ENCODE data around the gene DDX46. TPM values are rescaled to one million over a fixed set of nuclear protein-coding genes. Genes with fewer than 3 reads are reported as not detected.
A peak's percentile ranks its signal among the peaks of the same experiment; 100 is the strongest.
"Not testable (repeated sequence)": the region's sequence is repeated elsewhere in the genome, so short reads cannot be mapped to it uniquely, and the experiment has no call there.

DDX46 gene
- total RNA-seq, 1 donor from 2014 or later, result 73.2 TPM

DNA sequence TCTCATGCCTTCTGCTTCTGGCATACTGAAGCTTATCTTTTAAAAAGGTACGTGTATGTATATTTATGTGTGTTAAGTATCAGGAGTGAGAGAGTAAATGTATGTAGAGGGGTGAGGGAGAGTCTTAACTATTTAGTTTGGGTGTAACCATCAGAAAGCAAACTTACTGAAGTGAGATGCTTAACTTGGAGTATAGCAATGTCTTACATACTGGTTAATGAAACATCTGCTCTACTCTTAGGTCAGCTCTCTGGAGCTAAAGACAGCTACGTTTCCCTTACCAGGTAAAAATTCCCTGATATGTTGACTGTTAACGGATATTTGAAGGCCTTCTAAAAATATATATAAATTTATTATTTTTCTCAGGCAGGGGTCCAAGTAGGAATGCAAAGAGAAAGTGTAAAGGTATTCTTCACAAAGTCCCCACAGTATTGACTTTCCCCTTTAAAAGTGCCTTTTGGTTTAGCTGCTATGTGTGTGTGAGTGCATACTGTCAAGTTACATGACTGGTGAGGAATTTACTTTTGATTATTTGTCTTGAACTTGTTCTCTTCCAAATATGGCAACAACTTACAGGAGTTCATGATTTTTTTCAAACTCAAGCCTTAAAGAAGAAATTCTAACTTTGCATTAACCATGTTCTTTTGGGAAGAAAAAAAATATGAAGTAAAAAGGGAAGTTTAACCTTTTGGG is 74.9 kb downstream of the DDX46 start:
- Mint-ChIP-seq H3K9me3 (ENCODE audit: low read depth) (no peaks in the 10 kb centered on the region), H3K4me3 (ENCODE audit: low read depth) (no peak overlapping the region), H3K27ac (peak overlapping the region; percentile 64), H3K4me1 (ENCODE audit: low read depth) (peaks cover 2% of the 10 kb centered on the region), H3K36me3 (ENCODE audit: insufficient read depth) (peaks cover 12% of the 10 kb centered on the region), H3K27me3 (no peaks in the 10 kb centered on the region)
- DNase-seq (ENCODE audit: low spot score, unreplicated experiment), result no peak
- TF ChIP-seq, protein P1, sequence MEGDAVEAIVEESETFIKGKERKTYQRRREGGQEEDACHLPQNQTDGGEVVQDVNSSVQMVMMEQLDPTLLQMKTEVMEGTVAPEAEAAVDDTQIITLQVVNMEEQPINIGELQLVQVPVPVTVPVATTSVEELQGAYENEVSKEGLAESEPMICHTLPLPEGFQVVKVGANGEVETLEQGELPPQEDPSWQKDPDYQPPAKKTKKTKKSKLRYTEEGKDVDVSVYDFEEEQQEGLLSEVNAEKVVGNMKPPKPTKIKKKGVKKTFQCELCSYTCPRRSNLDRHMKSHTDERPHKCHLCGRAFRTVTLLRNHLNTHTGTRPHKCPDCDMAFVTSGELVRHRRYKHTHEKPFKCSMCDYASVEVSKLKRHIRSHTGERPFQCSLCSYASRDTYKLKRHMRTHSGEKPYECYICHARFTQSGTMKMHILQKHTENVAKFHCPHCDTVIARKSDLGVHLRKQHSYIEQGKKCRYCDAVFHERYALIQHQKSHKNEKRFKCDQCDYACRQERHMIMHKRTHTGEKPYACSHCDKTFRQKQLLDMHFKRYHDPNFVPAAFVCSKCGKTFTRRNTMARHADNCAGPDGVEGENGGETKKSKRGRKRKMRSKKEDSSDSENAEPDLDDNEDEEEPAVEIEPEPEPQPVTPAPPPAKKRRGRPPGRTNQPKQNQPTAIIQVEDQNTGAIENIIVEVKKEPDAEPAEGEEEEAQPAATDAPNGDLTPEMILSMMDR (IDR thresholded peaks at IDR 0.05; ENCODE audit: unreplicated experiment), result no peak

DNA sequence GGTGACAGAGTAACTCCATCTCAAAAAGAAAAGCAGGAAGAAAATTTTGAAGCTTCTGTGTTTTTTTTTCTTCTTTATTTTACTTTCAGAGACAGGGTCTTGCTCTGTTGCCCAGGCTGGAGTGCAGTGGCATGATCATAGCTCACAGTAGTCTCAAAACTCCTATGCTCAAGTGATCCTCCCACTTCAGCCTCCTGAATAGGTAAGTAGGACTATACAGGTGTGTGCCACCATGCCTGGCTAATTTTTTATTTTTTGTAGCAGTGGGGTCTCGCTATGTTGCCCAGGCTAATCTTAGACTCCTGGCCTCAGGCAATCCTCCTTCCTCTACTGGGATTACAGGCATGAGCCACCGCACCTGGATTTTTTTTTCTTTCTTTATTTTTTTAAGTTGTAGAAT is 77.0 kb downstream of the DDX46 start:
- DNase-seq (ENCODE audit: low spot score, unreplicated experiment), result no peak
- H3K4me3 Mint-ChIP-seq (ENCODE audit: low read depth), result no peak overlapping the region
- no peak overlapping the region for H3K27ac Mint-ChIP-seq
- peaks cover 21% of the 10 kb centered on the region for H3K36me3 Mint-ChIP-seq (ENCODE audit: insufficient read depth)
- TF ChIP-seq, protein P1 (IDR thresholded peaks at IDR 0.05; ENCODE audit: unreplicated experiment), result no peak
- H3K9me3 Mint-ChIP-seq (ENCODE audit: low read depth), result no peaks in the 10 kb centered on the region
- no peaks in the 10 kb centered on the region for H3K27me3 Mint-ChIP-seq
- peaks cover 3% of the 10 kb centered on the region for H3K4me1 Mint-ChIP-seq (ENCODE audit: low read depth)

DNA sequence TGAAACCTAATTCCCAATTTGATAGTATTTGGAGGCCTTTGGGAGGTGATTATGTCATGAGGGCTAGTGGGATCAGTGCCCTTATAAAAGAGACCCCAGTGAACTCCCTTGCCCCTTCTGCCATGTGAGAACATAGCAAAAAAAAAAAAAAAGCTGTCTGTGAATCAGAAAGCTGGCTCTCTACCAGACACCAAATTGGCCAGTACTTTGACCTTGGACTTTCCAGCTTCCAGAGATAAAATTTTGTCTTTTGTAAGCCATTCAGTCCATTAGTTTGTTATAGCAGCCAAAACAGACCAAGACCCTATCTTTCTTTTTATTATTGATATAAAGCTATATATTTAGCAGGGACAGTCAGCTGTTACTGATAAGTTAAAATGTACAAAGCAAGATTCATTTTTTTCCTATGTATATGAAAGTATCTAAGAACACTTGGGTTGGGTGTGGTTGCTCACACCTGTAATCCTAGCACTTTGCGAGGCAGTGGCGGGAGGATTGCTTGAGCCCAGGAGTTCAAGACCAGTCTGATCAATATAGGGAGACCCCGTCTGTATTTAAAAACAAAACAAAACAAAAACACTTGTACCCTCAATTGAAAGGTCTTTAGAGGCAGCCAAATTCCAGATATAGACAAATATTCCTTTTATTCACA is 79.1 kb downstream of the DDX46 start:
- no peak overlapping the region for H3K4me3 Mint-ChIP-seq (ENCODE audit: low read depth)
- no peak overlapping the region for H3K27ac Mint-ChIP-seq
- no peak for DNase-seq (ENCODE audit: low spot score, unreplicated experiment)
- no peaks in the 10 kb centered on the region for H3K9me3 Mint-ChIP-seq (ENCODE audit: low read depth)
- H3K27me3 Mint-ChIP-seq, result no peaks in the 10 kb centered on the region
- TF ChIP-seq, protein P1 (IDR thresholded peaks at IDR 0.05; ENCODE audit: unreplicated experiment), result no peak
- peaks cover 22% of the 10 kb centered on the region for H3K36me3 Mint-ChIP-seq (ENCODE audit: insufficient read depth)
- peaks cover 5% of the 10 kb centered on the region for H3K4me1 Mint-ChIP-seq (ENCODE audit: low read depth)

DNA sequence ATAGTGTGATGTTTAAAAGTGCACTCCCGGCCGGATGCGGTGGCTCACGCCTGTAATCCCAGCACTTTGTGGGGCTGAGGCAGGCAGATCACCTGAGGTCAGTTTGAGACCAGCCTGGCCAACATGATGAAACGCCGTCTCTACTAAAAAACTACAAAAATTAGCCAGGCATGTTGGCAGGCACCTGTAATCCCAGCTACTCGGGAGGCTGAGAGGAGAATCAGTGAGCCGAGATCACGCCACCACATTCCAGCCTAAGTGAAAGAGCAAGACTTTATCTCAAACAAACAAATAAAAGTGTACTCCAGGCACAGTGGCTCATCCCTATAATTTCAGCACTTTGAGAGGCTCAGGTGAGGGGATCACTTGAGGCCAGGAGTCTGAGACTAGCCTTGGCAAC is 79.8 kb downstream of the DDX46 start:
- H3K27me3 Mint-ChIP-seq; H3K9me3 Mint-ChIP-seq (ENCODE audit: low read depth); DNase-seq (ENCODE audit: low spot score, unreplicated experiment); H3K4me1 Mint-ChIP-seq (ENCODE audit: low read depth); H3K4me3 Mint-ChIP-seq (ENCODE audit: low read depth): not testable (repeated sequence)
- H3K27ac Mint-ChIP-seq, result peak overlapping the region; percentile 41
- peaks cover 22% of the 10 kb centered on the region for H3K36me3 Mint-ChIP-seq (ENCODE audit: insufficient read depth)

DNA sequence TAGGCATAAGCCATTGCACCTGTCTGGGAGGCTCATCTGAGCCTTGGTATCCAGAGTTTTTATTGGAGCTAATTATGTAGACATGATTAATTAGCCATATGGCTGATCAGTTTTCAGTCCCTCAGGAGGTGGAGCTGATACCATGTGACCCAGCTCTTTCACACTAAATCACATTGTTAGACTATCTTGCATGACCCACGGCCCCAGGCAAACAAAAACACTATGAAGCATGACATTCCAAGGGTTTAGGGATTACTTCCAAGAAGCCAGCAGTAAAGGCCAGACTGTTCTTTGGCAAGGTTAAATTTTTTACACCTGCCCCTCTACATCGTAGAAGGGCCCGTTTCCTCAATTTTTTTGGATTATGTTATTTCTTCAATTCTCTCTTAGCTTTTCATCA is 82.2 kb downstream of the DDX46 start:
- no peak overlapping the region for H3K4me3 Mint-ChIP-seq (ENCODE audit: low read depth)

More for the DNA sequence above, 82.2 kb downstream of the DDX46 start:
- peaks cover 7% of the 10 kb centered on the region for H3K4me1 Mint-ChIP-seq (ENCODE audit: low read depth)
- DNase-seq (ENCODE audit: low spot score, unreplicated experiment), result no peak
- H3K27ac Mint-ChIP-seq, result no peak overlapping the region
- peaks cover 21% of the 10 kb centered on the region for H3K36me3 Mint-ChIP-seq (ENCODE audit: insufficient read depth)
- TF ChIP-seq, protein P1 (IDR thresholded peaks at IDR 0.05; ENCODE audit: unreplicated experiment), result no peak
- H3K9me3 Mint-ChIP-seq (ENCODE audit: low read depth), result no peaks in the 10 kb centered on the region
- H3K27me3 Mint-ChIP-seq, result no peaks in the 10 kb centered on the region

All from progenitor cell of endocrine pancreas (in vitro differentiated cells).